HAP-1 (cell line): ENCODE results near the gene SNX19.

Experiments used
- DNase-seq, 2 experiments: peaks; one replicate each; pipeline ENCODE4 v3.0.0-alpha.2; 2016 to 2020; ENCODE audit warnings: low spot score in 2 of 2
- H3K27me3 ChIP-seq: fragments of 250-450 bp; sonication (Bioruptor Pico); 2 replicates; pipeline ENCODE4 v1.5.1; 2020; ENCODE audit warnings: low read depth, mild to moderate bottlenecking, moderate library complexity
- H3K36me3 ChIP-seq: fragments of 250-450 bp; sonication (Bioruptor Pico); replicated peaks from 2 replicates; pipeline ENCODE4 v1.5.1; 2020; ENCODE audit warnings: mild to moderate bottlenecking
- H3K4me1 ChIP-seq: fragments of 250-450 bp; sonication (Bioruptor Pico); 2 replicates; pipeline ENCODE4 v1.5.1; 2020; ENCODE audit warnings: mild to moderate bottlenecking
- H3K4me3 ChIP-seq: fragments of 250-450 bp; sonication (Bioruptor Pico); 2 replicates; pipeline ENCODE4 v1.5.1; 2020; ENCODE audit warnings: mild to moderate bottlenecking, moderate library complexity
- H3K9me3 ChIP-seq: fragments of 250-450 bp; sonication (Bioruptor Pico); 2 replicates; pipeline ENCODE4 v1.5.1; 2020; ENCODE audit warnings: mild to moderate bottlenecking, moderate library complexity
- in situ Hi-C: fragments of 300-500 bp; cut with MboI; formaldehyde crosslinking; loops from 3 replicates; pipeline ENCODE4 v1.14.3; 2020; ENCODE audit warnings: low sequenced_read_pairs, inconsistent platforms, mixed read lengths

Gene SNX19

GRCh38 chr11:130894322-130895025 lies 21.8 kb downstream of the SNX19 start:
- Histone ChIP-seq H3K27me3 (no peaks in the 10 kb centered on the region), H3K4me3 (no peak overlapping the region), H3K4me1 (no peaks in the 10 kb centered on the region), H3K36me3 (no peaks in the 10 kb centered on the region), H3K9me3 (no peaks in the 10 kb centered on the region)
- peak; percentile 68 to 78 for DNase-seq
- in situ Hi-C loops = no loop called here

- H3K27me3 ChIP-seq = no peaks in the 10 kb centered on the region
- in situ Hi-C loops = no loop called here
- H3K36me3 ChIP-seq = no peaks in the 10 kb centered on the region
- peak; percentile 18 to 22 for DNase-seq
- no peaks in the 10 kb centered on the region for H3K4me1 ChIP-seq
- no peak overlapping the region for H3K4me3 ChIP-seq
- H3K9me3 ChIP-seq = no peaks in the 10 kb centered on the region
These were observed 23.4 kb downstream of the SNX19 start for GRCh38 chr11:130892861-130893260.

DNA sequence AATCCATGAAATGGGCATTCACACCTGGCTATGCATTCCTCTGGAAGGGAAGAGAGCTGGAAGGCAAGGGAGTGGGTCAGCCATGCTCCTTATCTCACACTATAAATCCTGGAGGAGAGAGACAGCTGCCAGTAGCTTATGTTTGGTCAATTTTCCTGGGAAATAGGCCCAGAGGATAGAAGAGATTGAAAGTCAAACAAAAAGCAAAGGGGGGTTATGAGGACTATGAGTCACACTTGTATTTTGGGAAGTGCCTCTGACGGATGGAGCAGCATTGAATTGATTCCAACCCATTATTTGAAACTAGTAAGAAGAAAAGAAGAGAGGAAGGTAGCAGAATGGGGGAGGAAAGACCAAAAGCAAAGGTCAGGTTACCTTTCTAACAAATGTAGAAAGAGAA lies 25.0 kb downstream of the SNX19 start:
- no peaks in the 10 kb centered on the region for H3K36me3 ChIP-seq

DNA sequence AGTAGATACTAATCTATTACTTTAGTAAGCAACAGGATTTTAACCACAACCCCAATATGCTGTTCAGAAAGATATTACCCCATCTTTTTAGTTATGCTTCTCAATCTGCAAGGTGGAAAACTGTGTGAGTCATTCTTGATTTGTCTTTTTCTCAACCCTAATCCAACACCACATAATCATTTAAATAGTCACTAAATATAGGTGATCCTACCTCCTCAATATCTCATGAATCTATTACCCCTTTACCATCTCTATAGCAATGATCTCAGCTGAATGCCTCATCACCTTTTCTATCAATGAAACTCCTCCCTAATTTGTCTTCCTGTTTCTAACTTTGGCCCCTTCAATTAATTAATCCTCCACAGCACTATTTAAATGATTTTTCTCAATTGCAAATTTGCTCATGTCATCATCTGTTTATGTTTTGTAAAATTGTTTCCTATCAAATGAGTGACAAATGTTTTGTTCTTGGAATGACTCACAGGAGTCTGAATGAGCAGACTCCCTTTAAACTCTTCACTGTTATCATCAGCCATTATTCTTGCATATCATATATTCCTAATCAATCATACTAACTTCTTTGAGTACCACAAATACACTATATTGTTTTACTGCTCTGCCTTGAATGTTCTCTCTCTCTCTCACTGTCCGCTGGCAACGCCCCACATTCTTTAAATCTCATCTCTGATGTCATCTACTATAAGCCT lies 26.1 kb downstream of the SNX19 start:
- no peaks in the 10 kb centered on the region for H3K36me3 ChIP-seq
- in situ Hi-C loops = no loop called here

More for the DNA sequence above, 25.0 kb downstream of the SNX19 start:
- in situ Hi-C loops = no loop called here
- Histone ChIP-seq H3K4me1 (no peaks in the 10 kb centered on the region), H3K9me3 (no peaks in the 10 kb centered on the region), H3K27me3 (no peaks in the 10 kb centered on the region), H3K4me3 (no peak overlapping the region)
- DNase-seq = no peak

GRCh38 chr11:130888790-130889189 lies 27.5 kb downstream of the SNX19 start:
- no peaks in the 10 kb centered on the region for H3K27me3 ChIP-seq
- no peak overlapping the region for H3K4me3 ChIP-seq
- H3K4me1 ChIP-seq = no peaks in the 10 kb centered on the region
- no peak for DNase-seq
- H3K36me3 ChIP-seq = no peaks in the 10 kb centered on the region
- H3K9me3 ChIP-seq = no peaks in the 10 kb centered on the region
- in situ Hi-C loops = no loop called here

More for the DNA sequence above, 26.1 kb downstream of the SNX19 start:
- DNase-seq = no peak
- Histone ChIP-seq H3K9me3 (no peaks in the 10 kb centered on the region), H3K4me1 (no peaks in the 10 kb centered on the region), H3K4me3 (no peak overlapping the region), H3K27me3 (no peaks in the 10 kb centered on the region)

DNA sequence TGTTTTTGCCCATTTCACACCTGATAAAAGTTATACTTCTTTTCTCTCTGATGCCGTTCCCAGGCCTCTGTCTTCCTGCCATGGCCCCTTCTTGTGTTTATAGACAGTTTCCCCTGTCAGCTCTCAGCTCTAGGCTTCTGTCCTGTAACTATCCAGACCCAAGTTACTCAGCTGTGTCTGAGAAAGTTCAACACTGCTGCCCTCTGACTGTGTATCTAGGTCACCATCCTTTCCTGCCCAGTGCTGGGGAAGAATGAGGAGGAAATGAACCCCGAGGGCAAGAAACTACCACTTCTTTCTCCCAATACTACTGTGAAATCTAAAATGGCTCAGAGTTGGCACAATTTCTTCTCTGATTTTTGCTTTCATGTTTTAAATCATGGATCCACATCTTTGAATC lies 29.6 kb downstream of the SNX19 start:
- Histone ChIP-seq H3K9me3 (no peaks in the 10 kb centered on the region), H3K4me1 (no peaks in the 10 kb centered on the region), H3K4me3 (no peak overlapping the region), H3K36me3 (no peaks in the 10 kb centered on the region), H3K27me3 (no peaks in the 10 kb centered on the region)
- DNase-seq = no peak
- in situ Hi-C loops = no loop called here

GRCh38 chr11:130882138-130882551 lies 34.1 kb downstream of the SNX19 start:
- H3K4me3 ChIP-seq = no peak overlapping the region
- no peaks in the 10 kb centered on the region for H3K36me3 ChIP-seq
- H3K4me1 ChIP-seq = no peaks in the 10 kb centered on the region
- DNase-seq = no peak
- H3K27me3 ChIP-seq = no peaks in the 10 kb centered on the region
- H3K9me3 ChIP-seq = no peaks in the 10 kb centered on the region
- in situ Hi-C loops = no loop called here

DNA sequence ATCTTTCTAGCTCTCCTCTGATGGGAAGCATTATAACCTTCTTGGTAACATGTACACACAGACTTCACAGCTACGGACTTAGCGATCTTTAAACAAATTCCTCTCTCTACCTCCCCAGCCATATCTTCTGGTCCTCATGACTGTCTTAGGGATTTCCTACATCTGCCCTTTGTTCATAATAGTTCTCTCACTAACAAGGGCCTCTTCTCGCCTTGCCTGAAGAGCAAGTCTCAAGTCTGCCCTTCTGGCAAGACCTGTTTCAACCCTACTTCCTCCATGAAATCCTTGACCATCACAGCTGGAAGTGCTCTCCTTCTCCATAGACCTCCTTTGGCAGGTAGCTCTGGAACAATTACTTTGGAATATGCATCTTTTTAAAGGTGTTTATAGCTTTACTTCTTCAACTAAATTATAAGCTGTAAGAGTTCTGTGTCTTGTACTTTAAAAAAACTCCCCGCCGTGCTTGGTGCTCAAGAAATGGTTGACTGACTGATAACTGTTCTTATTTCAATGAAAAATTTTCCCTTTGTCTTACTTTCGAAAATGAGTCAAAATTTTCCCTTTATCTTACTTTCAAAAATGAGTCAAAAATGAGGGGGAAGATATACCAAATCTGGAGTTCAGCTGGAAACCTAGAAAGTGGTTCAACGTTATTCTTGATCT lies 34.7 kb downstream of the SNX19 start:
- no peak overlapping the region for H3K4me3 ChIP-seq
- H3K4me1 ChIP-seq = no peaks in the 10 kb centered on the region
- no peak for DNase-seq
- no peaks in the 10 kb centered on the region for H3K9me3 ChIP-seq
- no peaks in the 10 kb centered on the region for H3K36me3 ChIP-seq
- in situ Hi-C loops = no loop called here
- H3K27me3 ChIP-seq = no peaks in the 10 kb centered on the region

DNA sequence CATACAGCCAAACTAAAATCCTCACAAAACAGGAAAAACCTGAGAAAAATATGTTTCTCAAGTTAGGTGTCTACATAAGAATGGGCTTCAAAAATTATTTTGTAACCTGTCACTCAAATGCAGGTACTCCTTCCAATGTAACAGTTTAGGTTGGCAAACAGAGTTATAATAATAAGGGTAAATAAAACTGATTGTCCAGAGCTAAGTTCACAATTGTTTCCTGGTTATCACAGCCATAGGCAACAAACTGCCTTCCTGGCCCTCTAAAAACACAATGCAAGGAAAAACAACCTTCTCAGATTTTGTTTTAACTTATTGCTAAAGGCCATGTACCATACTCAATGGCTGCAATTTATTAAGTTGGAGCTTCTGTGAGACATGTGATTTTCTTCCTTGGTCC lies 36.4 kb downstream of the SNX19 start:
- Histone ChIP-seq H3K27me3 (no peaks in the 10 kb centered on the region), H3K4me3 (no peak overlapping the region), H3K4me1 (no peaks in the 10 kb centered on the region), H3K9me3 (no peaks in the 10 kb centered on the region), H3K36me3 (no peaks in the 10 kb centered on the region)
- no peak for DNase-seq
- in situ Hi-C loops = no loop called here

- DNase-seq = no peak
- Histone ChIP-seq H3K36me3 (no peaks in the 10 kb centered on the region), H3K27me3 (no peaks in the 10 kb centered on the region), H3K4me3 (no peak overlapping the region), H3K4me1 (no peaks in the 10 kb centered on the region), H3K9me3 (no peaks in the 10 kb centered on the region)
- in situ Hi-C loops = no loop called here
These were observed 39.1 kb downstream of the SNX19 start for GRCh38 chr11:130876931-130877915.

- no peak for DNase-seq
- Histone ChIP-seq H3K4me3 (no peak overlapping the region), H3K4me1 (no peaks in the 10 kb centered on the region), H3K9me3 (no peaks in the 10 kb centered on the region), H3K36me3 (no peaks in the 10 kb centered on the region), H3K27me3 (no peaks in the 10 kb centered on the region)
- in situ Hi-C loops = no loop called here
These were observed 40.2 kb downstream of the SNX19 start for GRCh38 chr11:130876100-130876499.

DNA sequence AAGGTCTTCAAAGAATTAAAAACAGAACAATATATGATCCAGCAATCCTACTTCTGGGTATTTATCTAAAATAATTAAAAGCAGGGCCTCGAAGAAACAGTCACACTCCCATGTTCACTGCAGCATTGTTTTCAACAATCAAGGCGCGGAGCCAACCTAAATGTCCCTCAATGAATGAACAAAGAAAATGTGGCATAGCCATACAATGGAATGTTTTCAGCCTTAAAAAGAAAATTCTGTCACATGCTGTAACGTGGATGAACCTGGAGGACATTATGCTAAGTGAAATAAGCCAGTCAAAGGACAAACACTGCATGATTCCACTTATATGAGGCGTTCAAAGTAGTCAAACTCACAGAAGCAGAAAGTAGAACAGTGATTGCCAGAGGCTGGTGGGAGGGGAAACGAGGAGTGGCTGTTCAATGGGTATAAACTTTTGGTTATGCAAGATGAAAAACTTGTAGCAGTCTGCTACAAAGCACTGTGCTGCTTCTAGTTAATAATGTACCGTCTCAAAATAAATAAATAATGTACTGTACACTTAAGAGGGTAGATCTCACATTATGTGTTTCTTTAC lies 41.2 kb downstream of the SNX19 start:
- no peaks in the 10 kb centered on the region for H3K4me1 ChIP-seq
- H3K36me3 ChIP-seq = no peaks in the 10 kb centered on the region
- no peak overlapping the region for H3K4me3 ChIP-seq
- no peaks in the 10 kb centered on the region for H3K27me3 ChIP-seq
- no peaks in the 10 kb centered on the region for H3K9me3 ChIP-seq
- in situ Hi-C loops = no loop called here
- no peak for DNase-seq

- Histone ChIP-seq H3K4me1 (no peaks in the 10 kb centered on the region), H3K4me3 (no peak overlapping the region), H3K27me3 (no peaks in the 10 kb centered on the region), H3K9me3 (no peaks in the 10 kb centered on the region), H3K36me3 (no peaks in the 10 kb centered on the region)
- no peak for DNase-seq
- in situ Hi-C loops = no loop called here
These were observed 41.9 kb downstream of the SNX19 start for GRCh38 chr11:130874396-130874795.
